ENCODE results near the gene MACROD1.

DNA sequence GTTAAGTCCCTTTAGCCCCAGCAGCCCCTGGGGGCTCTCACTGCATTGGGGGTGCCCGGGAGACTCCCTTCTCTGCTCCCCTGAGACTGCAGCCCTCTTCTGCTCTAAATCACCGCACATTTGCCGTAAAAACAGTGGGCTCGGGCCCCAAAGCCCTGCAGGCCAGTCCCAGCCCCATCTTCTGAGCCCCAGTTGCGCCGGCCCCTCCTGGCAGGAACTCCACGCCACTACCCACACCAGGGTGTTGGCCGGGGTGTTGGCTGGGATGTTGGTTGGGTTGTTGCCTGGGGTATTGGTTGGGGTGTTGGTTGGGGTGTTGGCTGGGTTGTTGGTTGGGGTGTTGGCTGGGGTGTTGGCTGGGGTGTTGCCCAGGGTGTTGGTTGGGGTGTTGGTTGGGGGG lies 156.2 kb downstream of the MACROD1 start:
- TF ChIP-seq, protein P1, sequence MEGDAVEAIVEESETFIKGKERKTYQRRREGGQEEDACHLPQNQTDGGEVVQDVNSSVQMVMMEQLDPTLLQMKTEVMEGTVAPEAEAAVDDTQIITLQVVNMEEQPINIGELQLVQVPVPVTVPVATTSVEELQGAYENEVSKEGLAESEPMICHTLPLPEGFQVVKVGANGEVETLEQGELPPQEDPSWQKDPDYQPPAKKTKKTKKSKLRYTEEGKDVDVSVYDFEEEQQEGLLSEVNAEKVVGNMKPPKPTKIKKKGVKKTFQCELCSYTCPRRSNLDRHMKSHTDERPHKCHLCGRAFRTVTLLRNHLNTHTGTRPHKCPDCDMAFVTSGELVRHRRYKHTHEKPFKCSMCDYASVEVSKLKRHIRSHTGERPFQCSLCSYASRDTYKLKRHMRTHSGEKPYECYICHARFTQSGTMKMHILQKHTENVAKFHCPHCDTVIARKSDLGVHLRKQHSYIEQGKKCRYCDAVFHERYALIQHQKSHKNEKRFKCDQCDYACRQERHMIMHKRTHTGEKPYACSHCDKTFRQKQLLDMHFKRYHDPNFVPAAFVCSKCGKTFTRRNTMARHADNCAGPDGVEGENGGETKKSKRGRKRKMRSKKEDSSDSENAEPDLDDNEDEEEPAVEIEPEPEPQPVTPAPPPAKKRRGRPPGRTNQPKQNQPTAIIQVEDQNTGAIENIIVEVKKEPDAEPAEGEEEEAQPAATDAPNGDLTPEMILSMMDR (IDR thresholded peaks at IDR 0.05) = no peak
- no peak for TF ChIP-seq POLR2A (IDR thresholded peaks at IDR 0.05)
- no peak for TF ChIP-seq EP300 (IDR thresholded peaks at IDR 0.05)
- TF ChIP-seq POLR2AphosphoS5 (IDR thresholded peaks at IDR 0.05) = no peak

Measured in suprapubic skin (tissue), 4 donors.